ENCODE measurements around the gene UGT1A3.

UGT1A3 gene

GRCh38 chr2:233821196-233821595 is 92.4 kb downstream of the UGT1A3 start:
- DNase-seq, result no peak
- Histone ChIP-seq H3K27ac (ENCODE audit: low read depth, low read length) (no peak overlapping the region), H2AK5ac (ENCODE audit: low read length) (no peak overlapping the region), H3K9ac (ENCODE audit: low read length) (no peak overlapping the region), H4K5ac (ENCODE audit: low read length) (no peak overlapping the region), H3K18ac (ENCODE audit: low read length) (no peak overlapping the region), H3K4me3 (ENCODE audit: low read length) (no peak overlapping the region), H2BK15ac (replicated peaks; ENCODE audit: low read depth) (no peak overlapping the region), H3K4me2 (ENCODE audit: low read length) (no peak overlapping the region), H2BK5ac (ENCODE audit: low read length) (no peak overlapping the region), H3K79me1 (ENCODE audit: low read length) (no peaks in the 10 kb centered on the region), H3K23ac (ENCODE audit: low read length) (no peak overlapping the region), H3K79me2 (ENCODE audit: control insufficient read depth, insufficient read depth, low read length) (no peaks in the 10 kb centered on the region), H4K8ac (ENCODE audit: low read depth, low read length) (no peak overlapping the region), H3K56ac (ENCODE audit: low read length) (no peak overlapping the region), H3K27me3 (ENCODE audit: insufficient read depth, low read length, poor library complexity) (no peaks in the 10 kb centered on the region), H3K4me1 (ENCODE audit: control insufficient read depth, low read depth, low read length) (no peaks in the 10 kb centered on the region), H3K36me3 (ENCODE audit: control insufficient read depth, insufficient read depth, low read length) (no peaks in the 10 kb centered on the region), H2BK120ac (ENCODE audit: low read depth, low read length) (no peak overlapping the region), H3K4ac (ENCODE audit: low read depth, low read length) (no peak overlapping the region)
- no CpG with 5 or more reads among the region's 3 CpGs for WGBS (ENCODE audit: extremely low coverage, insufficient coverage, low lambda C conversion rate)

- no peaks in the 10 kb centered on the region for H3K4me1 ChIP-seq (ENCODE audit: control insufficient read depth, low read depth, low read length)
- H3K9ac ChIP-seq (ENCODE audit: low read length), result no peak overlapping the region
- no peak overlapping the region for H2BK120ac ChIP-seq (ENCODE audit: low read depth, low read length)
- H3K23ac ChIP-seq (ENCODE audit: low read length), result no peak overlapping the region
- no peak overlapping the region for H4K5ac ChIP-seq (ENCODE audit: low read length)
- H3K4ac ChIP-seq (ENCODE audit: low read depth, low read length), result no peak overlapping the region
- no peak overlapping the region for H2BK15ac ChIP-seq (replicated peaks; ENCODE audit: low read depth)
- no peak overlapping the region for H3K27ac ChIP-seq (ENCODE audit: low read depth, low read length)
- no CpG with 5 or more reads among the region's 8 CpGs for WGBS (ENCODE audit: extremely low coverage, insufficient coverage, low lambda C conversion rate)
- H3K4me2 ChIP-seq (ENCODE audit: low read length), result no peak overlapping the region
- H2BK5ac ChIP-seq (ENCODE audit: low read length), result no peak overlapping the region
- no peaks in the 10 kb centered on the region for H3K27me3 ChIP-seq (ENCODE audit: insufficient read depth, low read length, poor library complexity)
- no peaks in the 10 kb centered on the region for H3K79me2 ChIP-seq (ENCODE audit: control insufficient read depth, insufficient read depth, low read length)
- H3K36me3 ChIP-seq (ENCODE audit: control insufficient read depth, insufficient read depth, low read length), result no peaks in the 10 kb centered on the region
- no peak for DNase-seq
- H3K4me3 ChIP-seq (ENCODE audit: low read length), result no peak overlapping the region
- no peak overlapping the region for H4K8ac ChIP-seq (ENCODE audit: low read depth, low read length)
- H2AK5ac ChIP-seq (ENCODE audit: low read length), result no peak overlapping the region
- H3K18ac ChIP-seq (ENCODE audit: low read length), result no peak overlapping the region
- no peaks in the 10 kb centered on the region for H3K79me1 ChIP-seq (ENCODE audit: low read length)
- no peak overlapping the region for H3K56ac ChIP-seq (ENCODE audit: low read length)
Observed at GRCh38 chr2:233821709-233822100, 92.9 kb downstream of the UGT1A3 start.

- no peak overlapping the region for H2AK5ac ChIP-seq (ENCODE audit: low read length)
- no peaks in the 10 kb centered on the region for H3K27me3 ChIP-seq (ENCODE audit: insufficient read depth, low read length, poor library complexity)
- H3K18ac ChIP-seq (ENCODE audit: low read length), result no peak overlapping the region
- no peak overlapping the region for H3K4ac ChIP-seq (ENCODE audit: low read depth, low read length)
- H2BK5ac ChIP-seq (ENCODE audit: low read length), result no peak overlapping the region
- no peak overlapping the region for H4K5ac ChIP-seq (ENCODE audit: low read length)
- H3K4me2 ChIP-seq (ENCODE audit: low read length), result no peak overlapping the region
- H3K79me1 ChIP-seq (ENCODE audit: low read length), result no peaks in the 10 kb centered on the region
- no peak overlapping the region for H3K4me3 ChIP-seq (ENCODE audit: low read length)
- H3K4me1 ChIP-seq (ENCODE audit: control insufficient read depth, low read depth, low read length), result no peaks in the 10 kb centered on the region
- H3K79me2 ChIP-seq (ENCODE audit: control insufficient read depth, insufficient read depth, low read length), result no peaks in the 10 kb centered on the region
- no peak for DNase-seq
- no CpG with 5 or more reads among the region's 21 CpGs for WGBS (ENCODE audit: extremely low coverage, insufficient coverage, low lambda C conversion rate)
- no peak overlapping the region for H4K8ac ChIP-seq (ENCODE audit: low read depth, low read length)
- no peak overlapping the region for H3K27ac ChIP-seq (ENCODE audit: low read depth, low read length)
- H2BK120ac ChIP-seq (ENCODE audit: low read depth, low read length), result no peak overlapping the region
- no peak overlapping the region for H3K56ac ChIP-seq (ENCODE audit: low read length)
- H3K9ac ChIP-seq (ENCODE audit: low read length), result no peak overlapping the region
- H3K36me3 ChIP-seq (ENCODE audit: control insufficient read depth, insufficient read depth, low read length), result no peaks in the 10 kb centered on the region
- no peak overlapping the region for H2BK15ac ChIP-seq (replicated peaks; ENCODE audit: low read depth)
- no peak overlapping the region for H3K23ac ChIP-seq (ENCODE audit: low read length)
Observed at GRCh38 chr2:233822101-233822771, 93.4 kb downstream of the UGT1A3 start.
